DND-41 (cell line): ENCODE results near the gene PRKAG2.

Experiments
- ATAC-seq: fragments of 200-7000 bp; cut with Tn5 transposase; 3 replicates; pipeline ENCODE4 v1.9.1; 2021; ENCODE audit warnings: low read depth; ENCODE audit not compliant: insufficient read depth
- DNase-seq: peaks from one replicate; pipeline ENCODE4 v3.0.0-alpha.2; 2020
- H2AFZ ChIP-seq: 2 replicates; pipeline ENCODE4 v1.6.0; 2012; ENCODE audit warnings: low read depth, low read length
- H3K27ac ChIP-seq: 2 replicates; pipeline ENCODE4 v1.5.1; 2012; ENCODE audit warnings: low read length, inconsistent platforms
- H3K27me3 ChIP-seq: fragments of 200-600 bp; sonication (generic); 2 replicates; pipeline ENCODE4 v1.6.0; 2012; ENCODE audit warnings: low read length, mild to moderate bottlenecking, inconsistent platforms; ENCODE audit not compliant: insufficient read depth, poor library complexity
- H3K36me3 ChIP-seq: 2 replicates; pipeline ENCODE4 v1.5.1; 2012; ENCODE audit warnings: low read length, inconsistent platforms; ENCODE audit not compliant: insufficient read depth
- H3K4me1 ChIP-seq: 2 replicates; pipeline ENCODE4 v1.5.1; 2012; ENCODE audit warnings: mild to moderate bottlenecking, low read length; ENCODE audit not compliant: insufficient read depth
- H3K4me2 ChIP-seq: 2 replicates; pipeline ENCODE4 v1.6.0; 2012; ENCODE audit warnings: mild to moderate bottlenecking, moderate library complexity, low read length, inconsistent platforms; ENCODE audit not compliant: insufficient read depth
- H3K4me3 ChIP-seq, 2 experiments: fragments of 200-600 bp in 1 of 2; shearing (Covaris generic) in 1 of 2; 2 replicates each; pipeline ENCODE4 v1.5.1; 2012 to 2016; ENCODE audit warnings: inconsistent platforms in 2 of 2, low read length in 2 of 2, mild to moderate bottlenecking in 2 of 2, low read depth in 1 of 2, moderate library complexity in 1 of 2
- H3K79me2 ChIP-seq: 2 replicates; pipeline ENCODE4 v1.6.0; 2012; ENCODE audit warnings: low read length, inconsistent platforms; ENCODE audit not compliant: insufficient read depth
- H3K9ac ChIP-seq: 2 replicates; pipeline ENCODE4 v1.6.0; 2012; ENCODE audit warnings: low read depth, mild to moderate bottlenecking, inconsistent platforms, low read length, moderate library complexity
- H3K9me3 ChIP-seq: 2 replicates; pipeline ENCODE4 v1.5.1; 2012; ENCODE audit warnings: low read length, moderate library complexity, mild to moderate bottlenecking, inconsistent platforms; ENCODE audit not compliant: insufficient read depth, severe bottlenecking
- H4K20me1 ChIP-seq: 2 replicates; pipeline ENCODE4 v1.6.0; 2012; ENCODE audit warnings: low read length; ENCODE audit not compliant: insufficient read depth
- CTCF ChIP-seq: IDR thresholded peaks from 2 replicates; pipeline ENCODE4 v1.5.1; 2012; ENCODE audit warnings: borderline replicate concordance, low read length, moderate library complexity, mild to moderate bottlenecking; ENCODE audit not compliant: poor library complexity, severe bottlenecking; ENCODE audit errors: extremely low read depth
- EZH2 ChIP-seq: IDR thresholded peaks from 3 replicates; pipeline ENCODE4 v1.6.1; 2012; ENCODE audit warnings: borderline replicate concordance, low read depth, mild to moderate bottlenecking, moderate library complexity, low read length, inconsistent platforms; ENCODE audit not compliant: severe bottlenecking

The PRKAG2 gene

GRCh38 chr7:151849008-151849878 is 27.7 kb downstream of the PRKAG2 start:
- Histone ChIP-seq H4K20me1 (no peaks in the 10 kb centered on the region; the same call in 1 of the 2 replicates), H3K27ac (no peak overlapping the region), H3K36me3 (no peaks in the 10 kb centered on the region), H3K4me3 (no peak overlapping the region), H3K9ac (no peak overlapping the region), H2AFZ (no peak overlapping the region), H3K9me3 (no peaks in the 10 kb centered on the region), H3K4me2 (no peak overlapping the region), H3K79me2 (no peaks in the 10 kb centered on the region), H3K4me1 (no peaks in the 10 kb centered on the region), H3K27me3 (peaks cover 10% of the 10 kb centered on the region)
- TF ChIP-seq EZH2, result no peak
- no peak for TF ChIP-seq CTCF
- DNase-seq, result no peak
- no peak for ATAC-seq

- TF ChIP-seq CTCF, result no peak
- no peak for TF ChIP-seq EZH2
- H3K4me2 ChIP-seq, result no peak overlapping the region
Measured at GRCh38 chr7:151847681-151848081, 29.2 kb downstream of the PRKAG2 start.

GRCh38 chr7:151847136-151847535 is 29.8 kb downstream of the PRKAG2 start:
- ATAC-seq, result no peak
- TF ChIP-seq CTCF (no peak), EZH2 (no peak)

More at GRCh38 chr7:151847681-151848081, 29.2 kb downstream of the PRKAG2 start:
- Histone ChIP-seq H3K9ac (no peak overlapping the region), H3K27me3 (peaks cover 7% of the 10 kb centered on the region), H3K79me2 (no peaks in the 10 kb centered on the region), H3K36me3 (no peaks in the 10 kb centered on the region), H4K20me1 (no peaks in the 10 kb centered on the region; the same call in 1 of the 2 replicates), H3K4me1 (no peaks in the 10 kb centered on the region), H3K9me3 (no peaks in the 10 kb centered on the region), H3K27ac (no peak overlapping the region), H2AFZ (no peak overlapping the region), H3K4me3 (no peak overlapping the region)
- DNase-seq, result no peak
- ATAC-seq, result no peak

More at GRCh38 chr7:151847136-151847535, 29.8 kb downstream of the PRKAG2 start:
- DNase-seq, result no peak
- Histone ChIP-seq H3K36me3 (no peaks in the 10 kb centered on the region), H2AFZ (no peak overlapping the region), H3K27me3 (peaks cover 7% of the 10 kb centered on the region), H3K9ac (no peak overlapping the region), H4K20me1 (no peaks in the 10 kb centered on the region; the same call in 1 of the 2 replicates), H3K4me3 (no peak overlapping the region), H3K27ac (no peak overlapping the region), H3K4me2 (no peak overlapping the region), H3K9me3 (no peaks in the 10 kb centered on the region), H3K79me2 (no peaks in the 10 kb centered on the region), H3K4me1 (no peaks in the 10 kb centered on the region)
